OCI-M2 (cell line): ENCODE measurements around the gene TBP.
"Not testable (repeated sequence)": the region's sequence is repeated elsewhere in the genome, so short reads cannot be mapped to it uniquely, and the experiment has no call there.

Source experiments
- DNase-seq: peaks from one replicate; lab custom pipeline; 2025; ENCODE audit not compliant: unreplicated experiment; lab: John Stamatoyannopoulos, UW

TBP gene

GRCh38 chr6:170554013-170554795 is at the start of gene TBP:
TBP (plus strand) TSS chr6:170554369; CDS start chr6:170557030, 2,661 bp downstream.
- DNase-seq, result peak; percentile 67

GRCh38 chr6:170504479-170504878 is 49.7 kb upstream of the TBP start:
- no peak for DNase-seq

GRCh38 chr6:170505306-170505705 is 48.9 kb upstream of the TBP start:
- DNase-seq, result no peak

GRCh38 chr6:170506446-170506845 is 47.7 kb upstream of the TBP start:
- DNase-seq, result no peak

- DNase-seq, result not testable (repeated sequence)
Observed at GRCh38 chr6:170507728-170508127, 46.4 kb upstream of the TBP start.

GRCh38 chr6:170508275-170508674 is 45.9 kb upstream of the TBP start:
- DNase-seq, result not testable (repeated sequence)

GRCh38 chr6:170508892-170509722 is 45.1 kb upstream of the TBP start:
- DNase-seq, result not testable (repeated sequence)

GRCh38 chr6:170509723-170510018 is 44.5 kb upstream of the TBP start:
- no peak for DNase-seq

- no peak for DNase-seq
Observed at GRCh38 chr6:170510631-170511030, 43.5 kb upstream of the TBP start.

- DNase-seq, result no peak
Observed at GRCh38 chr6:170512249-170512648, 41.9 kb upstream of the TBP start.

GRCh38 chr6:170514908-170515307 is 39.3 kb upstream of the TBP start:
- no peak for DNase-seq

GRCh38 chr6:170516783-170517616 is 37.2 kb upstream of the TBP start:
- peak; percentile 27 for DNase-seq

GRCh38 chr6:170522565-170523183 is 31.5 kb upstream of the TBP start:
- DNase-seq, result no peak

GRCh38 chr6:170523256-170524171 is 30.7 kb upstream of the TBP start:
- no peak for DNase-seq

- DNase-seq, result no peak
Observed at GRCh38 chr6:170524172-170524502, 30.0 kb upstream of the TBP start.

GRCh38 chr6:170525795-170526194 is 28.4 kb upstream of the TBP start:
- no peak for DNase-seq

GRCh38 chr6:170527995-170528394 is 26.2 kb upstream of the TBP start:
- not testable (repeated sequence) for DNase-seq

GRCh38 chr6:170529839-170530469 is 24.2 kb upstream of the TBP start:
- DNase-seq, result peak; percentile 51

GRCh38 chr6:170532867-170533488 is 21.2 kb upstream of the TBP start:
- no peak for DNase-seq
